K562 (cell line): ENCODE measurements around the gene SLC1A4. TPM values are rescaled to one million over a fixed set of nuclear protein-coding genes. Genes with fewer than 3 reads are reported as not detected.
A peak's percentile ranks its signal among the peaks of the same experiment; 100 is the strongest.

Experiments
- CAMTA2 ChIP-seq: fragments of 250-450 bp; sonication (Bioruptor Pico); conservative IDR thresholded peaks from 2 replicates; pipeline ENCODE4 v1.5.1; 2022
- CEBPB ChIP-seq: fragments of 450-650 bp; IDR thresholded peaks from 2 replicates; pipeline ENCODE4 v1.6.1; 2016; ENCODE audit warnings: missing genetic modification characterization, missing compliant biosample characterization
- CTBP1 ChIP-seq: fragments of 450-650 bp; IDR thresholded peaks from 2 replicates; pipeline ENCODE4 v1.6.1; 2016; ENCODE audit warnings: borderline replicate concordance
- CXXC5 ChIP-seq: fragments of 250-450 bp; sonication (Bioruptor Pico); IDR thresholded peaks from 2 replicates; pipeline ENCODE4 v1.8.0; 2022; ENCODE audit warnings: inconsistent platforms, mild to moderate bottlenecking, moderate library complexity
- E2F3 ChIP-seq: fragments of 250-450 bp; sonication (Bioruptor Pico); IDR thresholded peaks from 2 replicates; pipeline ENCODE4 v1.4.0; 2020; ENCODE audit warnings: mild to moderate bottlenecking
- FOXK1 ChIP-seq: sonication (generic); formaldehyde crosslinking; IDR thresholded peaks from 2 replicates; pipeline ENCODE4 v1.8.0; 2022; ENCODE audit warnings: missing genetic modification reagents, mild to moderate bottlenecking, borderline replicate concordance
- GABPB1 ChIP-seq: sonication (generic); formaldehyde crosslinking; IDR thresholded peaks from 2 replicates; pipeline ENCODE4 v1.8.0; 2022; ENCODE audit warnings: mild to moderate bottlenecking, missing genetic modification reagents
- GATAD2A ChIP-seq: fragments of 450-650 bp; IDR thresholded peaks from 2 replicates; pipeline ENCODE4 v1.6.1; 2017
- HNRNPLL ChIP-seq: fragments of 200-400 bp; formaldehyde crosslinking; IDR thresholded peaks from 2 replicates; pipeline ENCODE4 v1.6.1; 2017; ENCODE audit warnings: low read length, low read depth, mild to moderate bottlenecking; ENCODE audit not compliant: poor library complexity, severe bottlenecking
- HOXB6 ChIP-seq: fragments of 250-450 bp; sonication (Bioruptor Pico); IDR thresholded peaks from 2 replicates; pipeline ENCODE4 v1.5.1; 2022; ENCODE audit warnings: mild to moderate bottlenecking, borderline replicate concordance
- LEF1 ChIP-seq: fragments of 450-650 bp; IDR thresholded peaks from 2 replicates; pipeline ENCODE4 v1.6.1; 2016; ENCODE audit warnings: mild to moderate bottlenecking
- NFYB ChIP-seq: IDR thresholded peaks from 2 replicates; pipeline ENCODE4 v1.6.1; 2011; ENCODE audit warnings: mild to moderate bottlenecking, moderate library complexity; ENCODE audit not compliant: insufficient read length; ENCODE audit errors: extremely low read depth
- RBM14 ChIP-seq: fragments of 200-400 bp; formaldehyde crosslinking; IDR thresholded peaks from 2 replicates; pipeline ENCODE4 v1.6.1; 2018; ENCODE audit warnings: low read depth, mild to moderate bottlenecking, low read length, moderate library complexity, borderline replicate concordance; ENCODE audit not compliant: insufficient read depth
- SMAD1 ChIP-seq: fragments of 150-350 bp; IDR thresholded peaks from 2 replicates; pipeline ENCODE4 v1.6.1; 2014; ENCODE audit warnings: low read length, low read depth; ENCODE audit not compliant: partially characterized antibody
- TRIM24 ChIP-seq, 2 experiments: fragments of 450-650 bp; IDR thresholded peaks; 2 replicates each; pipeline ENCODE4 v1.6.1; 2016
- TRIM25 ChIP-seq: fragments of 450-650 bp; IDR thresholded peaks from 2 replicates; pipeline ENCODE4 v1.7.0; 2016; ENCODE audit warnings: borderline replicate concordance
- ZBTB40 ChIP-seq, 2 experiments: fragments of 450-650 bp in 1 of 2; sonication (generic) in 1 of 2; formaldehyde crosslinking in 1 of 2; IDR thresholded peaks; 2 replicates each; pipeline versions ENCODE4 v1.7.1 to v1.9.0; 2016 to 2022; ENCODE audit warnings: inconsistent platforms in 1 of 2, mild to moderate bottlenecking in 1 of 2, missing genetic modification reagents in 1 of 2
- polyA plus RNA-seq, 8 experiments: library from polyadenylated mRNA; depleted of rRNA in 4 of 8; stranded (reverse) in 5 of 8; unstranded in 3 of 8; fragments of >200 nt; fragmentation: Nextera tagmentation in 2 of 8; fragmentation: Illumina TruSeq in 1 of 8; extraction: Ambion mirVana in 2 of 8; extraction: Trizol in 1 of 8; gene quantifications; 2 replicates each; pipeline versions ENCODE4 v1.2.1 to v1.2.3, GENCODE V29; 2011 to 2014; ENCODE audit warnings: inconsistent platforms in 1 of 8, missing spikeins in 1 of 8
- total RNA-seq, 7 experiments: library from RNA; depleted of rRNA in 6 of 7; stranded (reverse); fragments of >200 nt in 6 of 7; fragmentation: Illumina TruSeq in 2 of 7; extraction: Trizol in 2 of 7; gene quantifications; 2 replicates each; pipeline versions ENCODE4 v1.2.1 to v1.2.3, GENCODE V29; 2011 to 2021; ENCODE audit warnings: low replicate concordance in 1 of 7
- TF ChIP-seq, protein P1 (sequence below): fragments of 250-450 bp; sonication (Bioruptor Pico); IDR thresholded peaks from 2 replicates; pipeline ENCODE4 v1.8.0; 2021; ENCODE audit warnings: moderate library complexity, mild to moderate bottlenecking, inconsistent platforms

SLC1A4 gene
- total and polyA plus RNA-seq, 9 of the 15 experiments (the other 6 are each of a cell fraction or from before 2014, with no cell fraction given) = 4.4 to 24.0 (median 10.9) TPM

- TF ChIP-seq ZBTB40 (IDR thresholded peaks at IDR 0.05) (no peak; the same call in 1 of the 2 replicates), ZBTB40 (CRISPR knock-in tag; IDR thresholded peaks at IDR 0.05) (no peak), E2F3 (no peak), LEF1 (no peak), FOXK1 (CRISPR knock-in tag) (no peak), RBM14 (no peak), SMAD1 (no peak), TRIM25 (no peak), HNRNPLL (peak; percentile 21), CXXC5 (CRISPR knock-in tag) (peak; percentile 75; the same call in 1 of the 2 replicates), TRIM24 (IDR thresholded peaks at IDR 0.05) (no peak), NFYB (no peak), CAMTA2 (CRISPR knock-in tag) (no peak), CEBPB (tag) (no peak), CTBP1 (peak; percentile 59; the same call in 1 of the 2 replicates), GATAD2A (peak; percentile 67; the same call in 1 of the 2 replicates), GABPB1 (CRISPR knock-in tag) (peak; percentile 61), HOXB6 (CRISPR knock-in tag) (no peak)
- TF ChIP-seq, protein P1, sequence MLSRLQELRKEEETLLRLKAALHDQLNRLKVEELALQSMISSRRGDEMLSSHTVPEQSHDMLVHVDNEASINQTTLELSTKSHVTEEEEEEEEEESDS (CRISPR knock-in tag) = no peak
Measured at GRCh38 chr2:64988420-64989125, 626 bp upstream of the SLC1A4 start (continued).
